CD4-positive, alpha-beta T cell treated with Interleukin-6 at 100 ng/mL for 8 hours (primary cell): ENCODE measurements around the gene SAMSN1.
A peak's percentile ranks its signal among the peaks of the same experiment; 100 is the strongest.

Source experiments
- DNase-seq: peaks from one replicate; pipeline ENCODE4 v3.0.0-alpha.2; 2020; ENCODE audit warnings: mixed read lengths, low spot score

SAMSN1 gene

DNA sequence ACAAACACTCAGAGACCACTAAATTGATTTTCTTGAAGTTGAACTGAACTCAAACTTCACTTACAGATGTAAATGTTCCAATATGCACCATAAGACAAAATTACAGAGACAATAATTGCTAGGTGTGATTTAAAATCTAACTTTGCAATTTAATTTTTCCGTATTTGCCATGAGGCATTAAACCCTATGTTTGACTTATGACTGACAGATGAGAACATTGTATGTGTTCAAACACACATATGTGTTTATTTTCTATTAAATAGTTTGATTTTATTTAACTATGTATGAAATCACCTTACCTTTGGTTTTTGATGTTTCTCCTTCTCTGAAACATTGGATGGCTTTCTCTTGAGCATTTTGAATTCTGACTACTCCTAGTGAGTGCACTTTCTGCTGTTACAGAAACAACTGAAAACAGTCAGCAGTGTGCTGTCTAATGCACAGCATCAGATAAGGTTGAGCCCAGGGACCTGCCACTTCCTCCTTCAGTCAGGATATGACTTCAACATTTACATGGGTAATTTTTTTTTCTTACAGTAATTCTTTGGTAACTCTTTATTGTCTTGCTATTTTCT, at the start of gene SAMSN1:
SAMSN1 (minus strand) TSS at position 410 of the 575 bp plus-strand sequence; CDS start at position 356, 54 bp downstream.
- DNase-seq: peak; percentile 86

- DNase-seq: no peak
These were observed 49.3 kb upstream of the SAMSN1 start for GRCh38 chr21:14595449-14595848.

GRCh38 chr21:14594967-14595366, 48.9 kb upstream of the SAMSN1 start:
- no peak for DNase-seq

- no peak for DNase-seq
These were observed 47.1 kb upstream of the SAMSN1 start for GRCh38 chr21:14593230-14593629.

DNA sequence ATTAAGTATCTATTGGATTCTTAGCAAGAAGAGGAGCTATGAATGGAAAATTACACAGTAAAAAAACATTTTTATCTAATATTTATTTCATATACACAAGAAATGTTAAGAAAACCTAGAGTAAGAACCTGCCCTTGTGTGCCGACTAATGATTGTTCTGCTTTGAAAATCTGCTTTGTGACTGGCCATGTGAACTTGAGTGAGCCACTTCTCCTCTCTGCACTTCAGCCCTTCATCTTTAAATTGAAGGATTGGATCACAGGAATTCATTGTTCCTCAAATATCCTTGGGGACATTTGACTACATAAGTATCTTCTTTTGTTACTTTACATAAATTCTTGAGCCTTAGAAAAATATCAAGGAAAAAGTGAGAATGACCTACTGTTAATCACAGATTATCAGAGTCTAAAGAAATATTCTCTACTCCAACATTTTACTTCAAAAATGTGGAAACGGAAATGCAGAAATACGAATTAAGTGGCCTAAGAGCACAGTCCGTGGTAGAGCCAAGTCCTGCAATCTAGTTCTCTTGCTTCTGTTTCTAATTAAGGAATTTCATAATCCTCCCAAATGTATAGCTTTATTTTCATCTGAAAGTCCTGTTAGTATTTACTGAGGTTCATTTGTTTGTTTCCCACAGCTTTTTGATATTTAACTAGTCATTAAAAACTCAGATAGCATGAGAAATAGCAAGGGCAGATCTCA, 46.3 kb upstream of the SAMSN1 start:
- DNase-seq: no peak

- peak; percentile 24 for DNase-seq
These were observed 45.8 kb upstream of the SAMSN1 start for GRCh38 chr21:14591882-14592281.

- DNase-seq: no peak
These were observed 45.3 kb upstream of the SAMSN1 start for GRCh38 chr21:14591377-14591776.

GRCh38 chr21:14589855-14590563, 43.9 kb upstream of the SAMSN1 start:
- DNase-seq: peak; percentile 24

GRCh38 chr21:14587266-14587665, 41.2 kb upstream of the SAMSN1 start:
- no peak for DNase-seq

DNA sequence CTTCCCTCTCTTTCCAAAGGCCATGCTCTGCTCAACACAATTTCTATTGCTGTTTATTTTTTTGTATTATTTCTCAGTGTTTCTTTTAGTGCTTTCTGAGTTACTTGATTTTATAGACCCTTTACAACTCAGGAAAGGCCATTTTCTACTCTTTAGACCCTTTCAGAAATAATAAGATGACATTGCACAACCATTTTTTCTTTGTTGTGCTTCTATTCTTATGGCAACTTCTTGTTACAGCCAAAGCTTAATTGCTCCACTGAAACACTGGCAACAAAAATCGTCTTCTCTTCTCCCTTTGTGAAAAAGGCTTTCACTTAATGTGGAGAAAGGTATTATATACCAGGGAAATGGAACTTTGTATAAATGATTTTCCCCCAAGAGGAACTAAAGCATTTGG, 39.0 kb upstream of the SAMSN1 start:
- no peak for DNase-seq

DNA sequence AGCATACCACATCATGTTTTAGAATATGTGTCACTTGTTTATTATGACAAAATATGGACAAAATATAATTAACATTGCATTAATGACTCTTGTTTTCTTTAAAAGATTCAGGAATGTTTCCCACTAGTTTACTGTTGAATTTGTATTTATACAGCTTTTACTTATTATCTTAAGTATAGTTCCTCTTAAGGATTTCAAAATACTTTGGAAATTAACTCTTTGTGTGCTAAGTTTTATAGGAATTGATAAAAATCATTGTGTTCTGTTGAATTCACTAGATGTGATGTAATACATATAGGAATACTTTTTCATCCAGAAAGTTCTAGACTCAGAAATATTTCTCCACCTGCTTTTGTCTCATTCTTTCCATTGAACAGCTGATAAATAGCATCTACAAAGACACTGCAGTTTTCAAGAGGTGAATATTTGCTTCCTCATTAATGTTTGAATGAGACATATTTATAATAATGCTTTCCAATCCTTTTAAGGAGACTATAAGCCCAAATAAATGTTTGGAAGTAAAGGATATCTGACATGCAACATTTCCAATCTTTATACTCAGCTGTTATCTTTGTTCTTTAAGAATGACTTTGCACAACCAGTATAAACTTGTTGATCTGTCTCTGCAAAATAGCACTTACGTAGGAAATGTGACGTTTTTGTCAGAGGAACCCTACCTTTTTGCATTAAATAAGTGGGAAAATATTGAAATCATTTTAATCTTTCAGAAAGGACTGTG, 38.4 kb upstream of the SAMSN1 start:
- DNase-seq: no peak

DNA sequence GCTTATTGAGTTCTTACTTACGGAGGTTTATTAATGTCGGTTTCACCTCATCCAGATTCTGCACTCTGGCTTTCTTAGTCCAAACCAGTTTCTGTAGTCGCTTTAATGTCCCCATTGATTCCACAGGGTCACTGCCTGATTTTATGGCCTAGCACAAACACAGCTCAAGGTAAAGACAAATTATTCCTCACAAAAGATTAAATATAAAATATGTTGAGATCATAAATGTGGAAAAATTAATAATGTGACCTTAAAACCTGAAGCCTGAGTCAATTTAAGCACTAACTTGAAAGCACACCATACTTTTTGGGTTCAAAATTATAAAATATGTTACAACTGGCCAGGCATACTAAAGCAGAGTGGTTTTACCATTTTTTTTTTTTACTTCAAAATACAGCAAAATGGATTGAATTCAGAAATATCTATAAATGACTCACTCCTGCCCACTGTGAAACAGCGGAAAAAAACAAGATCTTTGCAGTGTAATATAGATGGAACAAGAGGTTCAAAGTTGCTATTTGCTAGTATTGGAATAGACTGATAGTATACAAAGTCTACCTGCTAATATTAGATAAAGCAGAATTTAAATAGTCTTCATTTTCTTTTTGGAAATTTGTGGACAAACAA, 37.6 kb upstream of the SAMSN1 start:
- no peak for DNase-seq

GRCh38 chr21:14582934-14583628, 37.0 kb upstream of the SAMSN1 start:
- DNase-seq: no peak

DNA sequence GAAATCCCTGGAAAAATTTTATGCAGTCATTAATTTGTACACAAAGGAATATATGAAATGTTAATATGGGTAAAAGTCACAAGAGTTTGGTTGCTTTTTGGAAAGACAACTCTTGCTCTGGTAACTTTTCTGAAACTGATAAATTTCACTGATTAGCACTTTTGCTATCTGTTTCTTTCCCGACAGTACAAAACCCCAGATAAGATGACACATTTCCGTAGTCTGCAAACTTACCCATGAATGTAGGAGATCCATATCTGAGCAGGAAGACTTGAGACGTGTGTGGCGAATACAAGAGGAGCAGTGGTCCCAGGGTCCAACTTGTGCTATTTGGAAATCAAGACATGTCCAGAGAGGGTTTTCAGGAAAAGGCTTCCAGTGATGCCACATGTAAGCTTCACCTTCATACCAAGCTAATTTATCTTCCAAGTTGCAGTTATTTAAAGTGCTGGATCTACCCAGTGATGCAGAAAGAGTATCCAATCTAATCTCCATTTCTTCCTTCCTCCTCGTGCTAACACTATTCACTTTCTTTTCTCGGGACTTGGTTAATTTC, 35.9 kb upstream of the SAMSN1 start:
- DNase-seq: peak; percentile 55

DNA sequence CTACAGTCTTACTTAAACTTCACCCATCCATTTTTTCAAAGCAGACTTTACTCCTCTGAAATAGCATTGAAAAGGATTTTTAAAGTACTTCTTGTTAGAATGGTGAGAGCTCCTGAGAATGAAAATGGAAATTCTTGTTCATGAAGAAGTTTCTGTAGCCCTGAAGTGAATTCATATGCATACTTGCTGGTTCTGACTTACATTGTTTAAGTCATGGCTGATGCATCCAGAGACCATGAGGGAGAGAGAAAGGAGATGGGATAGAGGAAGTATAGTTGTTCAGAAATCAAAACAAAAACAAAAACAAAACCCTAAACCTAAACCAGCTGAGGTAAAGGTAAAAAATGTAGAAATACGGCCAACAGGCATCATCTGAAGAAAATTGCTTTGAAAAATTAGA, 27.1 kb upstream of the SAMSN1 start:
- DNase-seq: no peak

- DNase-seq: no peak
These were observed 26.2 kb upstream of the SAMSN1 start for GRCh38 chr21:14572204-14572780.

GRCh38 chr21:14569868-14570267, 23.8 kb upstream of the SAMSN1 start:
- no peak for DNase-seq

DNA sequence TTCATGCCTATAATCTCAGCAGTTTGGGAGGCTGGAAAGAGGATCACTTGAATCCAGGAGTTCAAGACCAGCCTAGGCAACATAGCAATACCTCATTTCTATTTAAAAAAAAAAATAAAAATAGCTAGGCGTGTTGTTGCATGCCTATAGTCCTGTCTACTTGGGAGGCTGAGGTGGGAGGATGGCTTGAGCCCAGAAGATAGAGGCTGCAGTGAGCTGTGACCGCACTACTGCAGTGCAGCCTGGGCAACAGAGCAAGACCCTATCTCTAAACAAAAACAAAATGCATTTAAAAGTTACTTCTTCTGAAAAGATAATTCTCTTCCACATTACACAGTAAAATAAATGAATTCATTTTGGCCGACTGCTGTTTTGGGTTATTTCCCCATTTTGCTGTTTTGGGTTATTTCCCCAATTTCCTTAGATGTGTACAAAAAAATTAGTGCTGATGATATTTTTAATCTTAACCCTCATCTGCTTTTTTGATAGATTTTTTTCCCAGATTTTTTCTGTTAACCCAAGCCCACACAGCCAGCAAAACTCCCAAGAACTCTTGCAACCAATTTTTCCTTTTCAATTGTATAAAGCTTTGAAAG, 23.0 kb upstream of the SAMSN1 start:
- no peak for DNase-seq

DNA sequence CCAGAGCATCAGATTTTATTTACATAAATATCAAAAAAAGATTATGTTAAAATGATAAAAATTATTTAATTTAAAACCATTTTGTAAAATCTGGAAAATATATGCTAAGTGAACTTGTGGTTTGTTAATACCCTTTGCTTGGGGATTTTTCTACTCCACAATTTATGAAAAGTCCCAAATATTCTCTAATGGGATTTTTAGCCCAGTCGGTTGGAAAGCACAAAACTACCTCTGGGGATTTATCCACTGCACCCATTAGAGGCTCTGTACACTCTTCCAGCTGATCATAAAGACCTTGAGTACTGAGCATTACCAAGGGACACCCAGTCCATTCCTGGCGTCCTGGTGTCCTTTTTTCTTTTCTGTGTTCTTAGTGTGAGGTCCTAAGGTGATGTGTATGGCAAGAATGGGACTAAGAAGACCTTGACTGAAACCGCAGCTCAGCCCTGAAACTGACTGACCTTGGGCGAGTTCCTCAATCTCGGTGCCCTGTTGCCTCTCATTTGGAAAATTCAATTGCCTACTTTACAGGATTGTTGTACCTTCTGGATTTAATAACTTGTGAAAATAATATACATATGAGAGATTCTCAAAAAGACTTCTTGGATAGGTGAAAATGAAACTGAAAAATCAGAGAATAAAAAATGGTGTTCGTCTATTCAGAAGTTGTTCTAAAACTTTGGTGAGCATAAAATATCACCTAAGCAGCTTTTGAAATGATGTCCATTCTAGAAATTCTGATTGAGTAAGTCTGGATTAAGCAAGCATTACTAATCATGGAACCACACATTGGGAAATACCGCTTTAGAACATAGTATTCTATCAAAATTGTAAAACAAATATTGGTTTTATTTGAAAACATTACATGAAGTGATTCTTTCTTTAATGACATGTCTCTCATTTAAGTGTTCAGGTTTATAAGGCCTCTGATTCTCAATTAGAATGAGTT, 21.5 kb upstream of the SAMSN1 start:
- DNase-seq: no peak
